Breast epithelium (tissue), 3 donors: ENCODE results near the gene STXBP5L.

Experiments used
- POLR2A ChIP-seq: fragments of 450-650 bp; IDR thresholded peaks from one replicate; pipeline ENCODE4 v1.6.1; 2016; ENCODE audit warnings: antibody characterized with exemption, mild to moderate bottlenecking, moderate library complexity
- POLR2AphosphoS5 ChIP-seq, 3 donors: sonication (generic); formaldehyde crosslinking; IDR thresholded peaks; one replicate each; pipeline ENCODE4 v1.6.1; 2017; ENCODE audit warnings: antibody characterized with exemption in 3 of 3
- TF ChIP-seq, protein P1 (sequence below), 3 donors: fragments of 450-650 bp; IDR thresholded peaks; one replicate each; pipeline ENCODE4 v1.5.1; 2016 to 2017; ENCODE audit warnings: antibody characterized with exemption in 3 of 3, mild to moderate bottlenecking in 3 of 3, moderate library complexity in 3 of 3

DNA sequence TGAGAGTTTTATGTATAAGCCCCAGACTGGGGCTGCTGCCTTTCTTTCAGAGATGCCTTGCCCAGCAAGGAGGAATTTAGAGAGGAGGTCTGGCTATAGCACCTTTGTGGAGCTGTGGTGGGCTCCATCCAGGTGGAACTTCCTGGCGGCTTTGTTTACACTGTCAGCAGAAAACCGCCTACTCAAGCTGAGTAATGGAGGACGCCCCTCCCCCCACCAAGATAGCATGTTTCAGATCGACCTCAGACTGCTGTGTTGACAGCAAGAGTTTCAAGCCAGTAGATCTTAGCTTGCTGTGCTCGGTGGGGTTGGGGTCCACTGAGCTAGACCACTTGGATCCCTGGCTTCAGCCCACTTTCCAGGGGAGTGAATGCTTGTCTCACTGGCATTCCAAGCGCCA is 155.6 kb downstream of the STXBP5L start:
- TF ChIP-seq POLR2A: no peak
- no peak for TF ChIP-seq POLR2AphosphoS5 (IDR thresholded peaks at IDR 0.05)
- TF ChIP-seq, protein P1, sequence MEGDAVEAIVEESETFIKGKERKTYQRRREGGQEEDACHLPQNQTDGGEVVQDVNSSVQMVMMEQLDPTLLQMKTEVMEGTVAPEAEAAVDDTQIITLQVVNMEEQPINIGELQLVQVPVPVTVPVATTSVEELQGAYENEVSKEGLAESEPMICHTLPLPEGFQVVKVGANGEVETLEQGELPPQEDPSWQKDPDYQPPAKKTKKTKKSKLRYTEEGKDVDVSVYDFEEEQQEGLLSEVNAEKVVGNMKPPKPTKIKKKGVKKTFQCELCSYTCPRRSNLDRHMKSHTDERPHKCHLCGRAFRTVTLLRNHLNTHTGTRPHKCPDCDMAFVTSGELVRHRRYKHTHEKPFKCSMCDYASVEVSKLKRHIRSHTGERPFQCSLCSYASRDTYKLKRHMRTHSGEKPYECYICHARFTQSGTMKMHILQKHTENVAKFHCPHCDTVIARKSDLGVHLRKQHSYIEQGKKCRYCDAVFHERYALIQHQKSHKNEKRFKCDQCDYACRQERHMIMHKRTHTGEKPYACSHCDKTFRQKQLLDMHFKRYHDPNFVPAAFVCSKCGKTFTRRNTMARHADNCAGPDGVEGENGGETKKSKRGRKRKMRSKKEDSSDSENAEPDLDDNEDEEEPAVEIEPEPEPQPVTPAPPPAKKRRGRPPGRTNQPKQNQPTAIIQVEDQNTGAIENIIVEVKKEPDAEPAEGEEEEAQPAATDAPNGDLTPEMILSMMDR (IDR thresholded peaks at IDR 0.05): no peak
